ENCODE results near the gene OR6N2. TPM values are rescaled to one million over a fixed set of nuclear protein-coding genes. Genes with fewer than 3 reads are reported as not detected.

The OR6N2 gene
- total and polyA plus RNA-seq, 9 of the 15 experiments (the other 6 are each of a cell fraction or from before 2014, with no cell fraction given) = not detected

DNA sequence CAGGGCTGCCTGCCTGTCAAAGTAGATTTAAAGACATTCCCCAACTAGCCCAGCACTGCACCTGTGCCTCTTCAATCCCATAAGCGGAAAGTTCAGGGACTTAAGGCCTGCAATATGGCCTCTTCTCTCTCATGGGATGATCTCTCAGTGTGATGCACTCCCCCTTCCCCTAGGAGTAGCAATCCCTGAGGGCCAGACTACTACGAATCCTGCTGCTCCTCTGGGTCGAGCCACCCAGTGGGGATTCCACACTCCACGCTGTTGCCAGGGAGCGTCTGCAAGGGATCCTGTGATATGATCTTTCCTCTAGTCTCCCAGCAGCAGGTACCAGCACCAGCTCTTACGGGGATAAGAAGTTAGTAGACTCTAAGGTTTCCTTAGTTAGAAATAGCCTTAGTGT is 13.2 kb upstream of the OR6N2 start:
- ChIA-PET CTCF (ENCODE audit: low intra/inter-chr PET ratio) (no interaction called here), POLR2A (interaction anchor here (1.3 kb wide), 1 partner anchor 25 kb away, joined by 5 read pairs; no protein-coding TSS in a partner anchor)
- 51% methylated on average over 6 of the region's 6 CpGs for WGBS (ENCODE audit: insufficient coverage, low coverage, missing lambda C conversion rate)
- ATAC-seq = peak; percentile 51
- Histone ChIP-seq H4K20me1 (replicated peaks; ENCODE audit: control insufficient read depth, insufficient read depth, low read length) (no peaks in the 10 kb centered on the region), H3K27me3 (ENCODE audit: control insufficient read depth in 2 of 2, insufficient read depth in 2 of 2, low read length in 2 of 2) (no peaks in the 10 kb centered on the region), H3K27ac (ENCODE audit: extremely low read depth, low read depth, low read length) (no peak overlapping the region), H3K9me3 (replicated peaks; ENCODE audit: control insufficient read depth, insufficient read depth, low read depth, low read length) (peaks cover 2% of the 10 kb centered on the region; the same call in 1 of the 2 replicates), H3K79me2 (ENCODE audit: control insufficient read depth, insufficient read depth, low read length) (no peaks in the 10 kb centered on the region), H3K9me1 (ENCODE audit: control insufficient read depth, insufficient read depth, low read length) (no peaks in the 10 kb centered on the region), H3K4me2 (ENCODE audit: insufficient read depth, low read length) (no peak overlapping the region), H3K4me1 (replicated peaks in 1 of 2; ENCODE audit: control insufficient read depth in 2 of 2, insufficient read depth in 2 of 2, low read length in 2 of 2) (peaks cover 0 to 2% of the 10 kb centered on the region in 2 experiments; a peak in 1 of 5 replicates), H2AFZ (ENCODE audit: low read depth, low read length) (peak overlapping the region; percentile 34; the same call in 1 of the 2 replicates), H3K36me3 (ENCODE audit: control insufficient read depth, insufficient read depth, low read length) (no peaks in the 10 kb centered on the region), H3K4me3 (no peak overlapping the region), H3K9ac (ENCODE audit: insufficient read depth in 1 of 2, low read depth in 2 of 2, low read length in 2 of 2) (no peak overlapping the region)
- intact Hi-C loops (cut with micrococcal nuclease) (no loop called here), in situ Hi-C loops (cut with MboI) (loop anchor here (10.0 kb wide), 1 partner anchor 201 kb away; no protein-coding TSS in a partner anchor)
- no peak for FAIRE-seq
- no TSS peak for BruUV-seq (replicated peaks)
- no peak for DNase-seq (ENCODE audit: extremely low read depth in 1 of 4, low spot score in 3 of 4)
- TF ChIP-seq ETV6 (IDR thresholded peaks at IDR 0.05; ENCODE audit: borderline replicate concordance in 1 of 2, low read depth in 2 of 2, low read length in 1 of 2) (no peak), ETV6 (CRISPR knock-in tag; IDR thresholded peaks at IDR 0.05; ENCODE audit: borderline replicate concordance) (no peak), ZNF212 (CRISPR knock-in tag; IDR thresholded peaks at IDR 0.05) (no peak)

DNA sequence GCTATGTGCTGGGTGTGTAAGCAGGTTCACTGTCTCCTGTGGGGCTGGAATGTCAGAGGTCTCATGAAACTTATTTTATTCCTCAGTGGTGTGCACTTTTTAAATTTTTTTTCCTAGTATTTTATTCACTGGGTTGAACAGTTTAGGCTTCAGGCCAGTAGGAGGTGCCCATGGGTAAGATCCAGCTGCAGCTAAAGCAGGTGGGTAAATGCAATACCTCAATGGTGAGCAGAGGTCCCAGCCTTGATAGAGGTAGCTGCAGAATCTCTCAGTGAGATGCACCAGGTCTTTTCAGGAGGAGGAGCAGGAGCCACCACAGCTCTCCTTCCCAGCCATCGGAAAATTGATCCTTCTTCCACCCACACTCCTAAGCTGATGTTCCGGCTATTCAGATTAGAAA is 12.6 kb upstream of the OR6N2 start:
- Histone ChIP-seq H3K9me3 (replicated peaks; ENCODE audit: control insufficient read depth, insufficient read depth, low read depth, low read length) (no peaks in the 10 kb centered on the region), H3K4me1 (replicated peaks in 1 of 2; ENCODE audit: control insufficient read depth in 2 of 2, insufficient read depth in 2 of 2, low read length in 2 of 2) (no peaks in the 10 kb centered on the region; a peak in 1 of 5 replicates), H3K27me3 (ENCODE audit: control insufficient read depth in 2 of 2, insufficient read depth in 2 of 2, low read length in 2 of 2) (no peaks in the 10 kb centered on the region), H3K4me2 (ENCODE audit: insufficient read depth, low read length) (no peak overlapping the region), H3K36me3 (ENCODE audit: control insufficient read depth, insufficient read depth, low read length) (no peaks in the 10 kb centered on the region), H4K20me1 (replicated peaks; ENCODE audit: control insufficient read depth, insufficient read depth, low read length) (no peaks in the 10 kb centered on the region), H3K9me1 (ENCODE audit: control insufficient read depth, insufficient read depth, low read length) (no peaks in the 10 kb centered on the region), H3K9ac (ENCODE audit: insufficient read depth in 1 of 2, low read depth in 2 of 2, low read length in 2 of 2) (no peak overlapping the region), H2AFZ (ENCODE audit: low read depth, low read length) (0 out of 2 replicates have a peak overlapping the region, but pooled peaks have one; percentile 9), H3K79me2 (ENCODE audit: control insufficient read depth, insufficient read depth, low read length) (no peaks in the 10 kb centered on the region), H3K4me3 (no peak overlapping the region), H3K27ac (ENCODE audit: extremely low read depth, low read depth, low read length) (no peak overlapping the region)
- ATAC-seq (peak; percentile 91), FAIRE-seq (peak; percentile 40), DNase-seq (ENCODE audit: extremely low read depth in 1 of 4, low spot score in 3 of 4) (peak in 2 of 4 experiments; percentile 21 to 57)
- no TSS peak for BruUV-seq (replicated peaks)
- ChIA-PET POLR2A (interaction anchor here (1.3 kb wide), 1 partner anchor 25 kb away, joined by 5 read pairs; no protein-coding TSS in a partner anchor), CTCF (ENCODE audit: low intra/inter-chr PET ratio) (interaction anchor here (0.9 kb wide), 1 partner anchor 205 kb away, joined by 4 read pairs; no protein-coding TSS in a partner anchor)
- WGBS (ENCODE audit: insufficient coverage, low coverage, missing lambda C conversion rate) = 85% methylated on average over 2 of the region's 2 CpGs
- intact Hi-C loops (cut with micrococcal nuclease) (loop anchor here (1.0 kb wide), 1 partner anchor 205 kb away; no protein-coding TSS in a partner anchor), in situ Hi-C loops (cut with MboI) (loop anchor here (10.0 kb wide), 1 partner anchor 201 kb away; no protein-coding TSS in a partner anchor)
- peak; percentile 44 to 74 for TF ChIP-seq RAD21 (CRISPR knock-in tag; conservative IDR thresholded peaks at IDR 0.05 in 1 of 2, IDR thresholded peaks at IDR 0.05 in 1 of 2)
- TF ChIP-seq, protein P1, sequence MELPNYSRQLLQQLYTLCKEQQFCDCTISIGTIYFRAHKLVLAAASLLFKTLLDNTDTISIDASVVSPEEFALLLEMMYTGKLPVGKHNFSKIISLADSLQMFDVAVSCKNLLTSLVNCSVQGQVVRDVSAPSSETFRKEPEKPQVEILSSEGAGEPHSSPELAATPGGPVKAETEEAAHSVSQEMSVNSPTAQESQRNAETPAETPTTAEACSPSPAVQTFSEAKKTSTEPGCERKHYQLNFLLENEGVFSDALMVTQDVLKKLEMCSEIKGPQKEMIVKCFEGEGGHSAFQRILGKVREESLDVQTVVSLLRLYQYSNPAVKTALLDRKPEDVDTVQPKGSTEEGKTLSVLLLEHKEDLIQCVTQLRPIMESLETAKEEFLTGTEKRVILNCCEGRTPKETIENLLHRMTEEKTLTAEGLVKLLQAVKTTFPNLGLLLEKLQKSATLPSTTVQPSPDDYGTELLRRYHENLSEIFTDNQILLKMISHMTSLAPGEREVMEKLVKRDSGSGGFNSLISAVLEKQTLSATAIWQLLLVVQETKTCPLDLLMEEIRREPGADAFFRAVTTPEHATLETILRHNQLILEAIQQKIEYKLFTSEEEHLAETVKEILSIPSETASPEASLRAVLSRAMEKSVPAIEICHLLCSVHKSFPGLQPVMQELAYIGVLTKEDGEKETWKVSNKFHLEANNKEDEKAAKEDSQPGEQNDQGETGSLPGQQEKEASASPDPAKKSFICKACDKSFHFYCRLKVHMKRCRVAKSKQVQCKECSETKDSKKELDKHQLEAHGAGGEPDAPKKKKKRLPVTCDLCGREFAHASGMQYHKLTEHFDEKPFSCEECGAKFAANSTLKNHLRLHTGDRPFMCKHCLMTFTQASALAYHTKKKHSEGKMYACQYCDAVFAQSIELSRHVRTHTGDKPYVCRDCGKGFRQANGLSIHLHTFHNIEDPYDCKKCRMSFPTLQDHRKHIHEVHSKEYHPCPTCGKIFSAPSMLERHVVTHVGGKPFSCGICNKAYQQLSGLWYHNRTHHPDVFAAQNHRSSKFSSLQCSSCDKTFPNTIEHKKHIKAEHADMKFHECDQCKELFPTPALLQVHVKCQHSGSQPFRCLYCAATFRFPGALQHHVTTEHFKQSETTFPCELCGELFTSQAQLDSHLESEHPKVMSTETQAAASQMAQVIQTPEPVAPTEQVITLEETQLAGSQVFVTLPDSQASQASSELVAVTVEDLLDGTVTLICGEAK (IDR thresholded peaks at IDR 0.05) = no peak
- TF ChIP-seq, protein P1 (CRISPR knock-in tag; IDR thresholded peaks at IDR 0.05) = no peak

Data from K562 (cell line).